ENCODE data around the gene EXOSC3. TPM values are rescaled to one million over a fixed set of nuclear protein-coding genes. Genes with fewer than 3 reads are reported as not detected.
"Not testable (repeated sequence)": the region's sequence is repeated elsewhere in the genome, so short reads cannot be mapped to it uniquely, and the experiment has no call there.

EXOSC3 gene
- total and polyA plus RNA-seq, 3 experiments from 2014 or later = 23.8 to 112 (median 107) TPM

- POLR2A ChIA-PET; H3K9me3 Mint-ChIP-seq; H3K36me3 ChIP-seq (ENCODE audit: insufficient read depth, low read length); H3K27me3 ChIP-seq (ENCODE audit: insufficient read depth, low read length, poor library complexity, severe bottlenecking); DNase-seq; H3K27ac ChIP-seq (ENCODE audit: low read depth, low read length); H3K4me3 Mint-ChIP-seq; H3K9me3 ChIP-seq (ENCODE audit: low read length); H3K4me1 ChIP-seq (ENCODE audit: insufficient read depth, low read length); H3K4me3 ChIP-seq (ENCODE audit: low read length); CTCF ChIA-PET; H3K27me3 Mint-ChIP-seq; H3K27ac Mint-ChIP-seq: not testable (repeated sequence)
- H3K4me1 Mint-ChIP-seq = peaks cover 25 to 40% (median 27%) of the 10 kb centered on the region in 3 donors
- H3K36me3 Mint-ChIP-seq = peaks cover 0 to 16% (median 4%) of the 10 kb centered on the region in 3 donors
These were observed 24.8 kb upstream of the EXOSC3 start for GRCh38 chr9:37809676-37810075.

- no peaks in the 10 kb centered on the region for H3K9me3 Mint-ChIP-seq
- H3K4me3 Mint-ChIP-seq = no peak overlapping the region
- Histone ChIP-seq H3K27ac (ENCODE audit: low read depth, low read length) (no peak overlapping the region), H3K36me3 (ENCODE audit: insufficient read depth, low read length) (no peaks in the 10 kb centered on the region), H3K4me3 (ENCODE audit: low read length) (no peak overlapping the region), H3K4me1 (ENCODE audit: insufficient read depth, low read length) (peaks cover 21% of the 10 kb centered on the region), H3K9me3 (ENCODE audit: low read length) (no peaks in the 10 kb centered on the region), H3K27me3 (ENCODE audit: insufficient read depth, low read length, poor library complexity, severe bottlenecking) (no peaks in the 10 kb centered on the region)
- no peaks in the 10 kb centered on the region for H3K27me3 Mint-ChIP-seq
- ChIA-PET POLR2A (no interaction called here), CTCF (no interaction called here)
- peak overlapping the region in 1 of 8 donors; percentile 58 for H3K27ac Mint-ChIP-seq
- peaks cover 38 to 54% (median 46%) of the 10 kb centered on the region in 3 donors for H3K4me1 Mint-ChIP-seq
- H3K36me3 Mint-ChIP-seq = peaks cover 0 to 10% (median 4%) of the 10 kb centered on the region in 3 donors
- DNase-seq = no peak
These were observed 21.4 kb upstream of the EXOSC3 start for GRCh38 chr9:37806271-37806670.

- Histone ChIP-seq H3K4me1 (ENCODE audit: insufficient read depth, low read length) (peaks cover 32% of the 10 kb centered on the region), H3K27me3 (ENCODE audit: insufficient read depth, low read length, poor library complexity, severe bottlenecking) (no peaks in the 10 kb centered on the region), H3K9me3 (ENCODE audit: low read length) (no peaks in the 10 kb centered on the region), H3K4me3 (ENCODE audit: low read length) (peak overlapping the region; percentile 92), H3K36me3 (ENCODE audit: insufficient read depth, low read length) (no peaks in the 10 kb centered on the region), H3K27ac (ENCODE audit: low read depth, low read length) (peak overlapping the region; percentile 65)
- Mint-ChIP-seq H3K27ac (peak overlapping the region; percentile 12 to 95 (median 88)), H3K4me3 (peak overlapping the region; percentile 88 to 99 (median 94)), H3K27me3 (no peaks in the 10 kb centered on the region), H3K4me1 (peaks cover 44 to 60% (median 53%) of the 10 kb centered on the region in 3 donors), H3K9me3 (no peaks in the 10 kb centered on the region), H3K36me3 (peaks cover 0 to 11% (median 2%) of the 10 kb centered on the region in 3 donors)
- ChIA-PET CTCF (interaction anchor here (1.3 kb wide), 1 partner anchor 11 kb away, joined by 3 read pairs; no protein-coding TSS in a partner anchor), POLR2A (interaction anchor here (1.9 kb wide), 1 partner anchor 18 kb away, joined by 10 read pairs; the partner anchor contains the start of gene EXOSC3)
- DNase-seq = no peak
These were observed 17.3 kb upstream of the EXOSC3 start for GRCh38 chr9:37801959-37802711.

- no peaks in the 10 kb centered on the region for H3K36me3 ChIP-seq (ENCODE audit: insufficient read depth, low read length)
- H3K36me3 Mint-ChIP-seq = peaks cover 0 to 11% (median 2%) of the 10 kb centered on the region in 3 donors
- H3K27me3 Mint-ChIP-seq = no peaks in the 10 kb centered on the region
- no peaks in the 10 kb centered on the region for H3K27me3 ChIP-seq (ENCODE audit: insufficient read depth, low read length, poor library complexity, severe bottlenecking)
- DNase-seq = peak in 3 of 5 donors; percentile 4 to 49 (median 14)
- CTCF ChIA-PET = interaction anchor here (2.5 kb wide), 1 partner anchor 17 kb away, joined by 10 read pairs; the partner anchor contains the start of gene EXOSC3
- H3K4me1 ChIP-seq (ENCODE audit: insufficient read depth, low read length) = peaks cover 32% of the 10 kb centered on the region
- POLR2A ChIA-PET = interaction anchor here (0.6 to 1.9 kb wide), 4 partner anchors 14 to 210 kb away, joined by 3 to 10 read pairs (median 4); partner anchors contain the start of gene EXOSC3
- H3K4me3 Mint-ChIP-seq = peak overlapping the region; percentile 88 to 99 (median 94)
- H3K27ac ChIP-seq (ENCODE audit: low read depth, low read length) = peak overlapping the region; percentile 65
- H3K4me3 ChIP-seq (ENCODE audit: low read length) = peak overlapping the region; percentile 92
- peak overlapping the region in 7 of 8 donors; percentile 68 to 95 (median 90) for H3K27ac Mint-ChIP-seq
- peaks cover 40 to 55% (median 50%) of the 10 kb centered on the region in 3 donors for H3K4me1 Mint-ChIP-seq
- no peaks in the 10 kb centered on the region for H3K9me3 ChIP-seq (ENCODE audit: low read length)
- no peaks in the 10 kb centered on the region for H3K9me3 Mint-ChIP-seq
These were observed 16.5 kb upstream of the EXOSC3 start for GRCh38 chr9:37801287-37801850.

- POLR2A ChIA-PET = interaction anchor here (0.6 to 1.9 kb wide), 5 partner anchors 13 to 209 kb away, joined by 3 to 10 read pairs (median 4); partner anchors contain the start of gene EXOSC3
- CTCF ChIA-PET = interaction anchor here (2.5 kb wide), 1 partner anchor 16 kb away, joined by 10 read pairs; the partner anchor contains the start of gene EXOSC3
- peaks cover 32% of the 10 kb centered on the region for H3K4me1 ChIP-seq (ENCODE audit: insufficient read depth, low read length)
These were observed 15.9 kb upstream of the EXOSC3 start, which contains the start of gene DCAF10 for GRCh38 chr9:37800631-37801286. Gene DCAF10, plus strand, starts transcription at chr9:37800797. Its CDS starts 70 bp downstream, at chr9:37800867.

GRCh38 chr9:37798677-37799076 lies 13.8 kb upstream of the EXOSC3 start:
- Histone ChIP-seq H3K27me3 (ENCODE audit: insufficient read depth, low read length, poor library complexity, severe bottlenecking) (no peaks in the 10 kb centered on the region), H3K36me3 (ENCODE audit: insufficient read depth, low read length) (no peaks in the 10 kb centered on the region), H3K9me3 (ENCODE audit: low read length) (no peaks in the 10 kb centered on the region), H3K4me3 (ENCODE audit: low read length) (no peak overlapping the region), H3K4me1 (ENCODE audit: insufficient read depth, low read length) (peaks cover 32% of the 10 kb centered on the region), H3K27ac (ENCODE audit: low read depth, low read length) (no peak overlapping the region)
- Mint-ChIP-seq H3K9me3 (no peaks in the 10 kb centered on the region), H3K36me3 (peaks cover 0 to 6% (median 1%) of the 10 kb centered on the region in 3 donors), H3K27me3 (no peaks in the 10 kb centered on the region), H3K27ac (peak overlapping the region in 2 of 8 donors; percentile 34 to 88), H3K4me1 (peaks cover 28 to 34% (median 33%) of the 10 kb centered on the region in 3 donors), H3K4me3 (peak overlapping the region in 4 of 7 donors; percentile 91 to 99 (median 94))
- no peak for DNase-seq
- POLR2A ChIA-PET = no interaction called here
- CTCF ChIA-PET = interaction anchor here (1.1 kb wide), 1 partner anchor 10 kb away, joined by 3 read pairs; no protein-coding TSS in a partner anchor

More at GRCh38 chr9:37800631-37801286, 15.9 kb upstream of the EXOSC3 start, which contains the start of gene DCAF10:
- Mint-ChIP-seq H3K4me1 (peaks cover 36 to 50% (median 46%) of the 10 kb centered on the region in 3 donors), H3K9me3 (no peaks in the 10 kb centered on the region), H3K36me3 (peaks cover 0 to 11% (median 2%) of the 10 kb centered on the region in 3 donors), H3K27me3 (no peaks in the 10 kb centered on the region), H3K4me3 (peak within 1 kb of the TSS; percentile 91 to 99 (median 94)), H3K27ac (peak within 1 kb of the TSS; percentile 44 to 95 (median 92))
- peak within 1 kb of the TSS; percentile 65 for H3K27ac ChIP-seq (ENCODE audit: low read depth, low read length)
- H3K4me3 ChIP-seq (ENCODE audit: low read length) = peak within 1 kb of the TSS; percentile 92
- H3K36me3 ChIP-seq (ENCODE audit: insufficient read depth, low read length) = no peaks in the 10 kb centered on the region
- peak; percentile 78 to 90 (median 85) for DNase-seq
- H3K27me3 ChIP-seq (ENCODE audit: insufficient read depth, low read length, poor library complexity, severe bottlenecking) = no peaks in the 10 kb centered on the region
- H3K9me3 ChIP-seq (ENCODE audit: low read length) = no peaks in the 10 kb centered on the region

GRCh38 chr9:37796232-37796631 lies 11.4 kb upstream of the EXOSC3 start:
- Mint-ChIP-seq H3K36me3 (peaks cover 0 to 5% (median 1%) of the 10 kb centered on the region in 3 donors), H3K9me3 (no peaks in the 10 kb centered on the region), H3K4me1 (peaks cover 9 to 12% (median 12%) of the 10 kb centered on the region in 3 donors), H3K4me3 (no peak overlapping the region), H3K27me3 (no peaks in the 10 kb centered on the region), H3K27ac (no peak overlapping the region)
- H3K27ac ChIP-seq (ENCODE audit: low read depth, low read length) = no peak overlapping the region
- no peaks in the 10 kb centered on the region for H3K36me3 ChIP-seq (ENCODE audit: insufficient read depth, low read length)
- peaks cover 11% of the 10 kb centered on the region for H3K4me1 ChIP-seq (ENCODE audit: insufficient read depth, low read length)
- ChIA-PET POLR2A (no interaction called here), CTCF (no interaction called here)
- no peak overlapping the region for H3K4me3 ChIP-seq (ENCODE audit: low read length)
- no peaks in the 10 kb centered on the region for H3K27me3 ChIP-seq (ENCODE audit: insufficient read depth, low read length, poor library complexity, severe bottlenecking)
- no peak for DNase-seq
- no peaks in the 10 kb centered on the region for H3K9me3 ChIP-seq (ENCODE audit: low read length)

Measured in CD8-positive, alpha-beta memory T cell (primary cell).